ENCODE measurements around the gene NRXN2.

The NRXN2 gene

GRCh38 chr11:64621283-64622019 lies 101.5 kb downstream of the NRXN2 start:
- DNase-seq, result no peak

- peak; percentile 75 for DNase-seq
Measured at GRCh38 chr11:64620381-64620971, 102.5 kb downstream of the NRXN2 start.

DNA sequence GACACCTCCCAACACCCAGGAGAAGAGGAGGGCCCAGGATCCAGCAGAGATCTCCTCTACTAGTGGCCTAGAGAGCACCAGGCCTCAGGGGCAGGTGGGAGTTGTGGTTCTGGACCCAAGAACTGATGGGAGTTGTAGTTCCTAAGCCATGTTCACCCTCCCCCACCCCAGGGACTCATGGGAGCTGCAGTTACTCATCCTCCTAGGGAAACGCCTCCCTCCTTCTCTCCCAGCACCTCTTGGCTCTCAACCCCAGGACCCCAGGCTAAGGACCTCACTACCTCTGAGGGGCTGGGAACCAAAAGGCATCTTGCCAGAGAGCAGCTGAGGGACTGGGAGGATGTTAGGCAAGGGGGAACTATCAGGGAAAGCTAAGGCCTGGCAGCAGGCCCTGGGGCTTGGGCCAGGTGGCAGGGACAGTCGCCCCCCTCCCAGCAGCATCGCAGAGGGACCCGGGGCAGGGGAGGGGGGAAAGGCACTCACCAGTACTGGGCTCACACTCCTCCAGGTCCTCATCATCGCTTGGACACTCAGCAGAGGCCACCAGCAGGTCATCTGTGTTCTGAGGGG lies 103.1 kb downstream of the NRXN2 start:
- DNase-seq, result peak; percentile 80

GRCh38 chr11:64619196-64619595 lies 103.8 kb downstream of the NRXN2 start:
- DNase-seq, result no peak

GRCh38 chr11:64616817-64617216 lies 106.2 kb downstream of the NRXN2 start:
- DNase-seq, result no peak

DNA sequence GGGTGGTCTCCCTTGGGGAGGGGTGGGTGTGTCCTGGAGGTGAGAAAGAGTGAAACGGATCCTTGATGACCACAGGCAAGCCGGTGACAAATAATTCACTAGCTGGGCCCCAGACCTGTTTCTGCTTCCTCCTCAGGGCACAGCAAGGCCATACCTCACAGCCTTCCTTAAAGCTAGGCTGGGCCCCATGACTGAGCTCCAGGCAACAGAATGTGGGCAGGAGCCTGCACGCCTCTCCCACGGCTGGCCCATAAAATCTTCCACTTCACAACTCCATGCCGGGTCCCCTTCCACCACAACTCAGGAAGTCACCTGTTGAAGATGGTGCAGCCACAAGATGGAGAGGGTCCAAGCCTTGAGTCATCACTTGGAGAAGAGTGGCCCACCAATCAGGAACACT lies 108.1 kb downstream of the NRXN2 start:
- no peak for DNase-seq

DNA sequence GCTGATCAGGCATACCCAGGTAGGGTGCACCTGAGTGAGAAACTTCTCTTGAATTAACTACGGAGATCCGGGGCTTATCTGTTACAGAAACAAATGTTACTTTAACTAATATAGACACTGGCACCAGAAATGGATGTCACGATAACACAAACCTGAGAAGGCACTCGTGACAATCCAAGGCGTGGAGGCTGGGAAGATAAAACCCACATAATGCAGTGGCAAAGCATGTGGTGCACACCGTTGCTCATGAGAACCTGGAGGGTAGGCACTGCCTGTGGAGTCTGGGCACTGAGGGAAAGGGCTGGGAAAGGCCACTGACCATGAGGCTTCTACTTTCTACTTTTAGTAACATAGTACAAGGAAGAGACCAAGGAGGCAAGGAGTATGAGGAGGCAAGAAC lies 109.3 kb downstream of the NRXN2 start:
- DNase-seq, result no peak

DNA sequence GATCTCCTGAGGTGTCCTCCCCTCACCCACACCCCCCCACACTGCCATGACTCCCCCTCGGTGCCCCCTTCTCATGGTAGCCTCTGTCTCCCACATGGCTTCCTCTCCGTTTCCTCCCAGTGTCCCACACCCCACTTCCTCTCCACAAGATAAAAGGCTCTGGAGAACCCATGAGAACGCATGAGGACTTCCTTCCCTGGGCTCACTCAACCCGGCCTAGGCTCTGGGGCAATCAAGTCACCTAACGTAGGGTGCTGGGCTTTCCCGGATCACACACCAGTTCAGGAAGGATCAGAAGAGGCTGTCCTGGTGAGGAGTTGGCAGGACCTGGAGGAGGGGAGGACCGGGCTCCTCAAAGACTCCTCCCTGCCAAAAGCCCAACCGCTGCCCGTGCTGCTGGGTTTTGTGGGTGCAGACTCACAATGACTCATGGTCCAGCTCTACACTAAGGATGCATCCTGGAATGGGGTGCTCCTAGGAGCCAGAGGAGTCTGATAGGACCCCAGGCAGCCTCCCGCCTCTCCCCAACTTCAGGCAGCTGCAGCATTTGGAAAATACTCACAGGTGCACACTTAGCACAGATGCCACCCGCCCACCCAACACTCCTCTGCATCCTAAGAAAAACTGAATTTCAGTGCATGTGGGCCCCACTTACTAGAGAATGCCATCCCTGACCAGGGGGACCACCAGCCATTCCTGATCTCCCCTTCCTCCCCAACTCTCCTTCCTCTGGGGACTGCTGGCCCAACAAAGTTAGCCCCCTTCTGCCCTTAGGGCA lies 110.9 kb downstream of the NRXN2 start:
- no peak for DNase-seq

DNA sequence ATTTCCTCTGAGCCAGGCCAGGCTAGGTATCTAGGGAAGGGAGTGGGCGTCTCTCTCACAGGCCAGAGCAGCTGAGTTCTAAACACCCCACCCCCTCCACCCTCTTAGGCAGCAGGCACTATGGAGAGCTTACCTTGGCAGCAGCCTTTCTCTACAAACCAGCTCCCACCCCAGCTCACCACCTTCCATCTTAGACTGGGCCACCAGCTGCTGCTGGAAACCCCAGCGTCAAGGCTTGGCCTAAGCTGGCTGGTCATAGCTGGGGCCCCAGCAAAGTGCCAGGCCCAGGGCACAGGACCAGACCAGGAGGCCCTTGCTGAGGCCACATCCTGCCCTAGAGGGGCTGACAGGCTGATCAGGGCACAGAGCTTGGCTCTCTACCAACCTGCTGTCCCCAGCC lies 111.8 kb downstream of the NRXN2 start:
- DNase-seq, result no peak

- no peak for DNase-seq
Measured at GRCh38 chr11:64610596-64610995, 112.4 kb downstream of the NRXN2 start.

GRCh38 chr11:64609436-64610047 lies 113.5 kb downstream of the NRXN2 start:
- no peak for DNase-seq

- DNase-seq, result no peak
Measured at GRCh38 chr11:64608636-64609035, 114.4 kb downstream of the NRXN2 start.

GRCh38 chr11:64608046-64608445 lies 115.0 kb downstream of the NRXN2 start:
- DNase-seq, result peak; percentile 56

DNA sequence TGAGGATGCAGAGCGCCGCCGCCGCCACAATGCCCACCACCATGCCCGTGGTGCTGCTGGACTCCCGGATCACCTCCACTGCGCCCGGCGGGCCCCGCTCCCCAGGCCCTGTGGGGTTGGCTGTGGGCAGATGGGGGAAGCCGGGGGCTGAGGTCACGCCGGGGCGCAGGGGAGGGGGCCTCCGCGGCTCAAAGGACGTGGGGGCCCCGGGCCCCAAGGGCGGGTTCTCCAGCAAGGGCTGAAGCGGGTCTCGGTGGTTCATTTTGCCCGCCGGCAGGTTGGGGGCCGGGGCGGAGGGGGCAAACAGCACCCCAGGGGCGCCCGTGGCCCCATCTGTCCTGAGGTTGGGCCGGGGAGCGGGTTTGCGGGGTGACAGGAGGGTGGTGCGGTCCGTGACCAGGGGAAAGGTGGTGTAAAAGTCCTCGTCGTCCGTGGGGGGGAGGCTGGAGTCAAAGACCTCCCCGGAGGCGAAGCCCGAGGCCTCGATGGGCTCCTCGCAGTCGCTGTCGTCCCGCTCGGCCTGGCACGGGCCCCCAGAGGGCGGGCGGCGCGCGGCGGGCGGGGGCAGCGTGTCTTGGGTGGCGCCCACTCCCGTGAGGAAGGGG lies 115.5 kb downstream of the NRXN2 start:
- DNase-seq, result no peak

- DNase-seq, result no peak
Measured at GRCh38 chr11:64606796-64607380, 116.1 kb downstream of the NRXN2 start.

GRCh38 chr11:64605656-64606585 lies 117.1 kb downstream of the NRXN2 start:
- DNase-seq, result no peak

- no peak for DNase-seq
Measured at GRCh38 chr11:64605244-64605560, 117.8 kb downstream of the NRXN2 start.

DNA sequence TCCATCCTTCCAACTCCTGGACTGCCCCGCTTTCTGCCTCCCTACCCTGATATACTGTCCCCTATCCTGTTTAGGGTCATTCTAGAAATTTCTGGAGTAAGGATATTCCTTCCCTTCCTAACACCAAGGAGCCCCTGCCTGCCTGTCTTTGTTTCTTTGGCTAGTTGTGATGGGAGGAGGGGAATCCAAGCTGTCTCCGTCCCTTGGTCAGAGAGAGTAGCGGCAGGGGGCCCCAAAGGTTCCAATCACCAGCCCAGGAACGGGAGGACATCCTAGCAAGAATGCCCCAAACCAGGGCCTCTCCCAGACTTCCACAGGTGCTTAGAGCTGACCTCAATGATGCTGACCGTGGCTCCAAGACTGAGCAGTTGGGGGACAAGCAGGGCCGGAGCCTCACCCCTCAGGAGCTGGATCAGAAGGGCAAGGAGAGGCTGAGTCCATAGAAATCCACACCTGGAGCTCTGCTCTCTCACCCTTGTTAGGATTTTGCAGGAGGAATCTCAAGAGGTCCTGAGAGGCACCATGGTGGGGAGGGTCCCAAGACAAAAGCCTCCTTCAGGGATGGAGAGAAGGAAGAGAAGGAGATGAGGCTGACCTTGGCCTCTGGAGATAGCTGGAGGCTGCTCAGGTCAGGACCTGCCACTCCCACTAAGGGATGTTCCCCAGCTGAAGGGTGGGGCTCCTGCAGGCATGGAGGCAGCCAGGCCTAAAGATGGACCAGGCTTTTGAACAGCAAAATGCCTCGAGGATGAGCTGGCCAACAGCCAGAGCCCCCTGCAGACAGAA lies 118.3 kb downstream of the NRXN2 start:
- DNase-seq, result no peak

GRCh38 chr11:64603411-64604110 lies 119.4 kb downstream of the NRXN2 start:
- no peak for DNase-seq
